Thymus (tissue), 11 donors: ENCODE results near the gene SLC31A2. TPM values are rescaled to one million over a fixed set of nuclear protein-coding genes. Genes with fewer than 3 reads are reported as not detected.
"Not testable (repeated sequence)": the region's sequence is repeated elsewhere in the genome, so short reads cannot be mapped to it uniquely, and the experiment has no call there.

Experiments used
- DNase-seq, 9 donors: peaks; one replicate each; pipeline ENCODE4 v3.0.0-alpha.2; 2013; ENCODE audit warnings: low spot score in 9 of 9, low read depth in 6 of 9, missing footprints in 1 of 9
- H3K27ac ChIP-seq, 2 donors: one replicate each; pipeline ENCODE4 v1.5.1; 2013; ENCODE audit warnings: control low read depth in 1 of 2, low read depth in 1 of 2, low read length in 1 of 2, mild to moderate bottlenecking in 1 of 2, moderate library complexity in 1 of 2
- H3K27me3 ChIP-seq, 2 donors: one replicate each; pipeline ENCODE4 v1.5.1; 2013; ENCODE audit warnings: low read length in 1 of 2; ENCODE audit not compliant: control insufficient read depth in 2 of 2, insufficient read depth in 1 of 2
- H3K36me3 ChIP-seq, 2 donors: one replicate each; pipeline ENCODE4 v1.5.1; 2013; ENCODE audit warnings: low read length in 1 of 2, mild to moderate bottlenecking in 1 of 2, moderate library complexity in 1 of 2; ENCODE audit not compliant: control insufficient read depth in 2 of 2, insufficient read depth in 2 of 2
- H3K4me1 ChIP-seq, 2 donors: one replicate each; pipeline ENCODE4 v1.5.1; 2013; ENCODE audit warnings: low read length in 2 of 2; ENCODE audit not compliant: control insufficient read depth in 2 of 2, insufficient read depth in 2 of 2
- H3K4me3 ChIP-seq, 2 donors: one replicate each; pipeline ENCODE4 v1.5.1; 2013; ENCODE audit warnings: low read length in 2 of 2, control low read depth in 1 of 2, mild to moderate bottlenecking in 1 of 2
- H3K9me3 ChIP-seq, 2 donors: one replicate each; pipeline ENCODE4 v1.5.1; 2013; ENCODE audit warnings: low read length in 1 of 2, mild to moderate bottlenecking in 1 of 2; ENCODE audit not compliant: control insufficient read depth in 2 of 2, insufficient read depth in 1 of 2
- WGBS: extraction: QIAGEN DNeasy Blood & Tissue Kit; methylation state at CpG from one replicate; pipeline ENCODE4 v1.1.7; 2013; 5-methylcytosine and 5-hydroxymethylcytosine counted together
- polyA plus RNA-seq: library from polyadenylated mRNA; stranded (reverse); fragments of 200-250 nt; gene quantifications from one replicate; pipeline ENCODE4 v1.2.3, GENCODE V29; 2013
- total RNA-seq: library from RNA; stranded (reverse); fragments of 120-200 nt; gene quantifications from one replicate; pipeline ENCODE4 v1.2.4, GENCODE V29; 2013
- donor health status: healthy.

SLC31A2 gene
- total and polyA plus RNA-seq, 2 donors = 11.8 to 20.7 TPM

DNA sequence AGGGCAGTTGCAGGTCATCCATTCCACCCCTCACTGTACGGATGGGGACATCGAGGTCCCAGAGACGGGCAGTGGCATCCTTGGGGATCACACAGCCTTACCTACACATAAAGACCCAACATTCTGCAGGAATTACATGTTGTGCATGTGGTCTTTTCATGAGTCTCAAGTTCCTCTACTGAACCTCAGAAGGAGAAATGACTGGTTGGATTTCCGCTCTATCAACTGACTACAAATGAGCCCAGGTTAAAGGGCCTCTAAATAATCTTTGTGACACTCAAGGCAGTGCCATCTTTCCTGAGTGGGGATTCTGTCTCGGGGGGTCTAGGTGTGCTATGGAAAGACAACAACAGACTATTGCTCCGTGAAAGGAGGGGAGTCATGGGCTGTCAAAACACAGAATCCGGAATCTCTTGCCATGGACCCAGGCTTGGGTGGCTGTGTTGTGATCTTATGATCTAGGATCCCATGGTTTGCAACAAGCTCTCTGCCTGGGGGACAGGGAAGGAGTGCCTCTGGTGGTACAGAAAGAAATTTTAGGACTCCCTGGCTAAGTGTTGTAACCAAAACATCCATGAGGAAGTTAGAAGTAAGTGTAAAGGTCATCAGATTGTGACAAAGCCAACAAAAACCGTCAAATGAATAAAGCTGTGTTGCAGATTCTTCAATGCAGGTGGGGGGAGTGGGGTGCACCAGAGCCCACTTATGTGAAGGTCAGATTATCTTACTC lies 1.9 kb upstream of the SLC31A2 start:
- Histone ChIP-seq H3K9me3 (no peaks in the 10 kb centered on the region), H3K36me3 (no peaks in the 10 kb centered on the region), H3K27ac (no peak overlapping the region), H3K4me1 (peaks cover 6 to 8% of the 10 kb centered on the region in 2 donors), H3K4me3 (no peak overlapping the region), H3K27me3 (peaks cover 0 to 3% of the 10 kb centered on the region in 2 donors)
- no peak for DNase-seq
- 96% methylated on average over 8 of the region's 8 CpGs for WGBS

DNA sequence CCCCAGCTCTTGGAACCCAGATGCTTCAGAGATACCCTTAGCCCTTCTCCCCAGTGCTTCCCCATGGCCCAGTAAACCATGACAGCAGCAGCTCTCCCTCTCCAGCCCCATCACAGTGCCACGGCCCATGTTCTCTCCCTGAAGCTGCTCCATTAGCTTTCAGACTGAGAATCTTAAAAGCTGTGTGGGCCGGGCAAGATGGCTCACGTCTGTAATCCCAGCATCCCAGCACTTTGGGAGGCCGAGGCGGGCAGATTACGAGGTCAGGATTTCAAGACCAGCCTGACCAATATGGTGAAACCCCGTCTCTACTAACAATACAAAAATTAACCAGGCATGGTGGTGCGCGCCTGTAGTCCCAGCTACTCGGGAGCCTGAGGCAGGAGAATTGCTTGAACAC lies 1.2 kb upstream of the SLC31A2 start:
- not testable (repeated sequence) for H3K27ac ChIP-seq, H3K27me3 ChIP-seq

DNA sequence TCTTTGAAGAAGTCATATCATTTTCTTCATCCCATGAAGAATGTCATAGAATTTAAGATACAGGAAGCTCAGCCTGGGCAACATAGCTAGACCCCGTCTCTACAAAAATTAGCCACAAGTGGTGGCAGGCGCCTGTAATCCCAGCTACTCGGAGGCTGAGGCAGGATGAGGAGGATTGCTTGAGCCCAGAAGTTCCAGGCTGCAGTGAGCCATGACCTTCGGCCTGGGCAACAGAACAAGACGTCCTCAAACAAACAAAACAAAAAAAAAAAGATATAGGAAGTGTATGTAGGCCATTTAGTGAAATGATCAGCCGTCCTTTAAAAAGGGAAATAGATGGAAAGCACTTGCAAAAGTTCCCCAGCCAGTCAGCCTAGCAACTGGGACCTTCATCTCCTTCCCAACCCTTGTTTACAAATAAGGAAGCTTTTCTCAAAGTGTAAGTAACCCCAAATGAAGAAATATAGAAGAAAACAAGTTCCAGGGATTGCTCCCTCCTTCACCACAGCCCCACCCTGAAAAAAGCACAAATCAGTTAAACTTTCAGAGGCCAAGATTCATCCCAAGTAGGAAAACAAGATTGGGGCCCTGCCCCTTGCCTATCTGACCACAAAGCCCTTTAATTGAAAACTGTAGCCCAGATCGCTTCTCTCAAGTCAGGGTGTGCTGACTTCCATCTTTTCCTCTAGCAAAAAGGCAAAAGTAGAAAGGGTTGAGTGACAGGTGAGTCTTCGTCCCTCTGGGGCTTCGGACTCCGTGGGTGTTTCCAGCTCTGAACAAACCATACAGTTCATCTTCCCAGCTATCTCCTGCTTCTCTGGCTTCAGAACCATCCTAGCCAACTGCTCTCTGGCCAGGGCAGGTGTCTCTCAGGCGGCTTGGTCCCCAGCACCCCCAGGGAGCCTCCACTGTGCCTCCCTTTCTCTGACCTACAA lies 1.2 kb downstream of the SLC31A2 start:
- Histone ChIP-seq H3K27ac (peak overlapping the region in 1 of 2 donors; percentile 68), H3K9me3 (no peaks in the 10 kb centered on the region), H3K4me3 (peak overlapping the region; percentile 77 to 81), H3K27me3 (peaks cover 0 to 3% of the 10 kb centered on the region in 2 donors), H3K36me3 (no peaks in the 10 kb centered on the region), H3K4me1 (peaks cover 16 to 31% of the 10 kb centered on the region in 2 donors)
- DNase-seq = peak in 1 of 9 donors; percentile 6
- WGBS = 77% methylated on average over 11 of the region's 11 CpGs

More for the DNA sequence above, 1.2 kb upstream of the SLC31A2 start:
- H3K4me1 ChIP-seq = peaks cover 8 to 11% of the 10 kb centered on the region in 2 donors
- WGBS = 98% methylated on average over 10 of the region's 10 CpGs
- not testable (repeated sequence) for DNase-seq, H3K36me3 ChIP-seq, H3K9me3 ChIP-seq, H3K4me3 ChIP-seq

DNA sequence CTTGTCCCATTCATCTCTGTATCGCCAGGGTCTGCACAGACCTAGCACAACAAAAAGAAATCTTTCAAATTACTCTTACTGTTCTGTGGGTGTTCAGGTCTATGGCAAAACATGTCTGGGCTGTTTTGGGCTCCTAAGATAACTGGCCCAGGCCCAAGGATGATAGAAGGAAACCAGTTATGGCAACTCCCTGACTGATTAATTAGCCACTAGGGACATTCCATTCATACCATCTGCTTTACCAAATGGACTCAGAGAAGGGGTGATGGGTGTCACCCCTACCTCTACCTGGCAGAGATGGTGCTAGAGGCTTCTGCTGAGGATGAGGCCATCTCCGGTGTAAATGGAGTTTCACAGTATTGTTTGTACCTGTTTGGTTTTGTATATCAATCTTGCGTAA lies 1.9 kb downstream of the SLC31A2 start:
- WGBS = 94% methylated on average over 3 of the region's 3 CpGs
- Histone ChIP-seq H3K36me3 (no peaks in the 10 kb centered on the region), H3K27me3 (peaks cover 0 to 3% of the 10 kb centered on the region in 2 donors), H3K4me1 (peaks cover 16 to 37% of the 10 kb centered on the region in 2 donors), H3K4me3 (no peak overlapping the region), H3K9me3 (no peaks in the 10 kb centered on the region), H3K27ac (no peak overlapping the region)
- no peak for DNase-seq

DNA sequence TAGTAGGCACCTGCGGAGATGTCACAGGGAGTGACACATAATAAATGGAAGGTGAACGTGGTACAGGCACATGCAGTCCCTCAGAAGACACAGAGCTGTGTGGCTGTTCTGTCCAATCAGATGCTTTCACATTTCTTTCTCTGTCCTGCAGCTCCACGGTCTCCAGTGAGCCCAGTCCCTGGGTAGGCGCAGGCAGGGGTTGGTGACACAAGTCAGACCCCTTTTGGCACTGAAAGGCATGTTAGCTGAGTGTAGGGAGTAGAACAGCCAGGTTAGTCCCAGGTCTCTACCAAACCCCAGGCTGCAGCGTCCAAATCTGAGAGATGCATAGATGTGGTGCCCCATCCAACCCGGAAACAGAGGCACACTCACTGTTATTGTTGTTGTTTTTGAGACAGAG lies 2.8 kb downstream of the SLC31A2 start:
- peaks cover 0 to 4% of the 10 kb centered on the region in 2 donors for H3K36me3 ChIP-seq
- H3K4me1 ChIP-seq = peaks cover 19 to 42% of the 10 kb centered on the region in 2 donors
- H3K4me3 ChIP-seq = no peak overlapping the region
- no peak overlapping the region for H3K27ac ChIP-seq
- no peak for DNase-seq
- no peaks in the 10 kb centered on the region for H3K9me3 ChIP-seq
- H3K27me3 ChIP-seq = peaks cover 0 to 3% of the 10 kb centered on the region in 2 donors
- WGBS = 98% methylated on average over 6 of the region's 6 CpGs

DNA sequence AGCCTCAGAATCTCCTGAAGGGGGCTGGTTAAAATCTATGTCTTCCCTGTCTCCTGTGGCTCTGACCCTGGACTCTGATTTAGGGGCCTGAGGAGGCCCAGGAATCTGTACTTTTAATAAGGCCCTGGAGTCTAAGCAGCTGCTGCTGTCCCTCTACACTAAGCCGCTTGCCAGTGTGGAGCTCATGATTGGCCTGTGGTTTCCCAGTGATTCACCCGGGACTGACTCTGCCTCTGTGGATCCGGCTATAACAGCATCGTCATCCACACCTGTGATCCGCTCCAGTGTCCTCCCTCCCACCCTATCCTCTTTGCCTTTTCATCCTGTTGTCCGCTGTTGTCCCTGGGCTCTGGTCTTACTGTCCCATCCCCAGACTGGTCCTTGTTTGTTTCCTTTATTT lies 3.7 kb downstream of the SLC31A2 start:
- 88% methylated on average over 6 of the region's 6 CpGs for WGBS
- no peaks in the 10 kb centered on the region for H3K9me3 ChIP-seq
- H3K36me3 ChIP-seq = peaks cover 4 to 6% of the 10 kb centered on the region in 2 donors
- H3K4me3 ChIP-seq = no peak overlapping the region
- peaks cover 19 to 42% of the 10 kb centered on the region in 2 donors for H3K4me1 ChIP-seq
- H3K27me3 ChIP-seq = peaks cover 0 to 3% of the 10 kb centered on the region in 2 donors
- no peak for DNase-seq
- peak overlapping the region in 1 of 2 donors; percentile 52 for H3K27ac ChIP-seq

DNA sequence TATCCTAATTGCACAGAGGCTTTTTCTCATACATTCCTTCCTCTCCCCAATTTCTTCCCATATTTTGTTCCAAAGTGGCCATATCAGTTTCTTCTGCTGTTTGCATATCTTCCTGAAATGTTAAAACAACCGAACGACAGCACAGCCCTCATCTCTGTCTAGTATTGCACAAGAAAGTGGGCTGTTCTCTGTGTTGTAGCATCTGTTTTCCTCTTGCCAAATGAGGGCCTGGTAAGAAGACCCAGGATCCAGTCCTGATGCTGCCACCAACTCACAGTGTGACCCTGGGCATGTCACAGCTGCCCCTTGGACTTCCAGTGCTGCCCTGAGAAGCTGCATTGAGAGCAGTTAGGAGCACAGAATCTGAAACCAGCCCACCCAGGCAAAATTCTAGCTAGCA lies 4.1 kb downstream of the SLC31A2 start:
- Histone ChIP-seq H3K4me3 (no peak overlapping the region), H3K27me3 (peaks cover 0 to 3% of the 10 kb centered on the region in 2 donors), H3K9me3 (no peaks in the 10 kb centered on the region), H3K4me1 (peaks cover 19 to 42% of the 10 kb centered on the region in 2 donors), H3K27ac (no peak overlapping the region), H3K36me3 (peaks cover 5 to 9% of the 10 kb centered on the region in 2 donors)
- 86% methylated on average over 2 of the region's 2 CpGs for WGBS
- no peak for DNase-seq

DNA sequence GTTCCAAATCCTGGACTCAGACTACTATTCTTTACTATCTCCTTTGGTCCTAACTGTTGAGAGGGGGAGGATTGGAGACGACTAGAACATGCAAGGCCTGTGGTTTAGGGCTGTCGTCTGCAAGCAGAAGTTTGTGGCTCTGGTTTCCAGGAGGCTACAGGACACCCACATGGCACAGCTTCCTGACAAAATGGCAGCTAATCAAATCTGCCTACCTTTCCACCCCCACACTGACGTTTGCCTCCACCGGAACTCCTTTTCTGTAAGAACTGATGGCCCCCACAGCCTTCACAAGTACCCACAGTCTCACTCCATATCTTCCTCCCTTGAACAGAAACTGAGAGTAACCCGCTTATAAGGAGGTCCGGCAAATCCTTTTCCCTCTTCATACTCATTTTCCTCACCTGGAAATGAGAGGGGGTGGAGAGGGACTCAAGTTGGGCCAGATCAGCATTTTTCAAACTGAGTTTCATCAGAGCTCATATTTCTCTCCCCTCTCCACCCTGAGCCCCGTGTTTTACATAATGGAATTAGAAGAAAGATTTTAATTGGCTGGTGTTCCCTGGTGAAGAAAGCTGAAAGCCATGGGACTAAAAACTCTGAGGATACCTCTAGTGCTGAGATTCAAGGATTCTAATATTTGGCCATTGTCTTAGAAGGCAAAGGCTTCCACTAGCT lies 5.2 kb downstream of the SLC31A2 start:
- H3K4me1 ChIP-seq = peaks cover 19 to 42% of the 10 kb centered on the region in 2 donors
- peaks cover 0 to under 1% of the 10 kb centered on the region in 2 donors for H3K27me3 ChIP-seq
- no peaks in the 10 kb centered on the region for H3K9me3 ChIP-seq
- H3K36me3 ChIP-seq = peaks cover 5 to 9% of the 10 kb centered on the region in 2 donors
- peak overlapping the region; percentile 43 to 60 for H3K27ac ChIP-seq
- DNase-seq = peak in 4 of 9 donors; percentile 17 to 60 (median 28)
- H3K4me3 ChIP-seq = no peak overlapping the region
- WGBS = 18% methylated on average over 7 of the region's 7 CpGs
